DOHH2 (cell line): ENCODE measurements around the gene TSPAN4.

Experiments
- H3F3A ChIP-seq: fragments of 200-600 bp; sonication (generic), shearing (Covaris generic); 2 replicates; pipeline ENCODE4 v1.6.0; 2016; ENCODE audit warnings: antibody characterized with exemption, mild to moderate bottlenecking; ENCODE audit not compliant: control insufficient read depth, insufficient read depth
- H3K27ac ChIP-seq: fragments of 200-600 bp; sonication (generic); 2 replicates; pipeline ENCODE4 v1.5.1; 2014; ENCODE audit warnings: low read depth, mild to moderate bottlenecking, low read length, moderate library complexity
- H3K27me3 ChIP-seq: fragments of 200-600 bp; sonication (generic); 2 replicates; pipeline ENCODE4 v1.6.1; 2014; ENCODE audit warnings: mild to moderate bottlenecking, low read length, mixed read lengths; ENCODE audit not compliant: control insufficient read depth
- H3K36me3 ChIP-seq: fragments of 200-600 bp; sonication (generic); 2 replicates; pipeline ENCODE4 v1.6.1; 2014; ENCODE audit warnings: mild to moderate bottlenecking, low read length, moderate library complexity, mixed read lengths; ENCODE audit not compliant: control insufficient read depth
- H3K4me1 ChIP-seq: fragments of 200-600 bp; sonication (generic); 2 replicates; pipeline ENCODE4 v1.6.1; 2014; ENCODE audit warnings: mild to moderate bottlenecking, low read length, mixed read lengths; ENCODE audit not compliant: control insufficient read depth
- H3K4me2 ChIP-seq: fragments of 200-600 bp; sonication (generic); 2 replicates; pipeline ENCODE4 v1.6.0; 2014; ENCODE audit warnings: mild to moderate bottlenecking, low read length, moderate library complexity
- H3K4me3 ChIP-seq: fragments of 200-600 bp; sonication (generic); 2 replicates; pipeline ENCODE4 v1.5.1; 2014; ENCODE audit warnings: mild to moderate bottlenecking, low read length, mixed read lengths
- H3K79me2 ChIP-seq: fragments of 200-600 bp; sonication (generic); 2 replicates; pipeline ENCODE4 v1.6.1; 2014; ENCODE audit warnings: mild to moderate bottlenecking, low read length, mixed read lengths; ENCODE audit not compliant: control insufficient read depth
- H3K9me2 ChIP-seq: fragments of 200-600 bp; sonication (generic); replicated peaks from 2 replicates; pipeline ENCODE4 v1.6.1; 2014; ENCODE audit warnings: mild to moderate bottlenecking, low read length, mixed read lengths; ENCODE audit not compliant: control insufficient read depth
- H3K9me3 ChIP-seq: fragments of 200-600 bp; sonication (generic); 2 replicates; pipeline ENCODE4 v1.6.1; 2014; ENCODE audit warnings: antibody characterized with exemption, low read length, mixed read lengths; ENCODE audit not compliant: control insufficient read depth, insufficient read depth
- H4K20me1 ChIP-seq: fragments of 200-600 bp; sonication (generic); 2 replicates; pipeline ENCODE4 v1.6.0; 2014; ENCODE audit warnings: low read depth, mild to moderate bottlenecking, antibody characterized with exemption, low read length, moderate library complexity; ENCODE audit not compliant: control insufficient read depth, insufficient read depth
- CTCF ChIP-seq: fragments of 200-600 bp; sonication (generic); IDR thresholded peaks from one replicate; pipeline ENCODE4 v1.5.1; 2014; ENCODE audit warnings: antibody characterized with exemption, mild to moderate bottlenecking, low read depth, low read length; ENCODE audit not compliant: poor library complexity, severe bottlenecking
- EZH2phosphoT487 ChIP-seq: fragments of 200-600 bp; sonication (generic); IDR thresholded peaks from 2 replicates; pipeline ENCODE4 v1.6.1; 2017; ENCODE audit warnings: borderline replicate concordance, mild to moderate bottlenecking, antibody characterized with exemption, low read length, moderate library complexity, mixed read lengths

TSPAN4 gene

GRCh38 chr11:839875-840617 lies 2.6 kb upstream of the TSPAN4 start:
- H3K4me3 ChIP-seq = peak overlapping the region; percentile 92; the same call in 1 of the 2 replicates

GRCh38 chr11:841981-842369 lies 677 bp upstream of the TSPAN4 start:
- Histone ChIP-seq H3K4me2 (peak overlapping the region; percentile 90), H3K27ac (peak overlapping the region; percentile 61), H3K4me3 (peak overlapping the region; percentile 92), H3K36me3 (peaks cover 41% of the 10 kb centered on the region), H3F3A (no peaks in the 10 kb centered on the region), H3K9me3 (no peaks in the 10 kb centered on the region), H4K20me1 (peaks cover 14% of the 10 kb centered on the region), H3K27me3 (peaks cover 12% of the 10 kb centered on the region), H3K4me1 (peaks cover 27% of the 10 kb centered on the region), H3K79me2 (peaks cover 25% of the 10 kb centered on the region), H3K9me2 (no peaks in the 10 kb centered on the region)
- TF ChIP-seq CTCF = no peak
- no peak for TF ChIP-seq EZH2phosphoT487

More at GRCh38 chr11:839875-840617, 2.6 kb upstream of the TSPAN4 start:
- H3K9me2 ChIP-seq = no peaks in the 10 kb centered on the region
- no peak overlapping the region for H3K27ac ChIP-seq
- H3K4me2 ChIP-seq = peak overlapping the region; percentile 90
- peaks cover 25% of the 10 kb centered on the region for H3K79me2 ChIP-seq
- no peaks in the 10 kb centered on the region for H3K9me3 ChIP-seq
- TF ChIP-seq CTCF (peak; percentile 50), EZH2phosphoT487 (no peak)
- H3K4me1 ChIP-seq = peaks cover 27% of the 10 kb centered on the region
- no peaks in the 10 kb centered on the region for H3F3A ChIP-seq
- peaks cover 14% of the 10 kb centered on the region for H4K20me1 ChIP-seq
- H3K36me3 ChIP-seq = peaks cover 41% of the 10 kb centered on the region
- H3K27me3 ChIP-seq = peaks cover 12% of the 10 kb centered on the region

- TF ChIP-seq EZH2phosphoT487 (no peak), CTCF (no peak)
- Histone ChIP-seq H3K9me2 (no peaks in the 10 kb centered on the region), H3K4me3 (peak overlapping the region; percentile 92), H3F3A (no peaks in the 10 kb centered on the region), H3K4me2 (peak overlapping the region; percentile 90), H3K4me1 (peaks cover 30% of the 10 kb centered on the region), H4K20me1 (peaks cover 14% of the 10 kb centered on the region), H3K9me3 (no peaks in the 10 kb centered on the region), H3K79me2 (peaks cover 25% of the 10 kb centered on the region), H3K27ac (no peak overlapping the region), H3K27me3 (peaks cover 14% of the 10 kb centered on the region), H3K36me3 (peaks cover 34% of the 10 kb centered on the region)
Measured at GRCh38 chr11:843086-843734, 558 bp downstream of the TSPAN4 start.
